Right lobe of liver (tissue), 6 donors: ENCODE data around the gene GBE1. TPM values are rescaled to one million over a fixed set of nuclear protein-coding genes. Genes with fewer than 3 reads are reported as not detected.

Experiments
- ATAC-seq, 4 donors: fragments of 200-7000 bp; cut with Tn5 transposase; one replicate each; pipeline ENCODE4 v1.9.1; 2020; ENCODE audit warnings: mild to moderate bottlenecking in 4 of 4, moderate library complexity in 4 of 4
- DNase-seq, 3 donors: peaks; one replicate each; pipeline ENCODE4 v3.0.0-alpha.2; 2020
- H3K27ac ChIP-seq, 3 donors: fragments of 200-600 bp; one replicate each; pipeline ENCODE4 v1.8.0; 2022
- H3K27me3 ChIP-seq, 2 donors: fragments of 200-600 bp; one replicate each; pipeline ENCODE4 v1.8.0; 2022
- H3K36me3 ChIP-seq, 4 donors: fragments of 200-600 bp; sonication (generic) in 1 of 4; one replicate each; pipeline versions ENCODE4 v1.5.1 to v1.8.0; 2017 to 2022; ENCODE audit warnings: control low read depth in 1 of 4
- H3K4me1 ChIP-seq, 4 donors: fragments of 200-600 bp; sonication (generic) in 1 of 4; one replicate each; pipeline versions ENCODE4 v1.5.1 to v1.8.0; 2017 to 2022; ENCODE audit warnings: control low read depth in 1 of 4
- H3K4me3 ChIP-seq, 3 donors: fragments of 200-600 bp; one replicate each; pipeline ENCODE4 v1.8.0; 2022
- H3K9me3 ChIP-seq, 4 donors: fragments of 200-600 bp; sonication (generic) in 1 of 4; one replicate each; pipeline versions ENCODE4 v1.5.1 to v1.8.0; 2017 to 2022; ENCODE audit warnings: control low read depth in 1 of 4
- CTCF ChIP-seq, 4 donors: fragments of 200-600 bp in 3 of 4; fragments of 450-650 bp in 1 of 4; IDR thresholded peaks; one replicate each; pipeline versions ENCODE4 v1.5.1 to v1.8.0; 2016 to 2022; ENCODE audit warnings: antibody characterized with exemption in 4 of 4, mild to moderate bottlenecking in 2 of 4
- POLR2A ChIP-seq: fragments of 450-650 bp; IDR thresholded peaks from one replicate; pipeline ENCODE4 v1.6.1; 2017; ENCODE audit warnings: antibody characterized with exemption, mild to moderate bottlenecking
- WGBS: methylation state at CpG from one replicate; pipeline ENCODE4 v1.1.6; 2018; ENCODE audit warnings: low coverage, low lambda C conversion rate; ENCODE audit not compliant: insufficient coverage; ENCODE audit errors: missing lambda C conversion rate; 5-methylcytosine and 5-hydroxymethylcytosine counted together
- intact Hi-C, 2 donors: fragments of 100-400 bp; cut with DNase I; formaldehyde crosslinking; loops; one replicate each; pipeline versions ENCODE4 v1.11.2 to v1.14.1; 2022
- total RNA-seq, 6 experiments: library from RNA; depleted of rRNA in 2 of 6; stranded (reverse); fragments of >200 nt in 2 of 6; fragmentation: NEBNext Ultra II Directional in 3 of 6; extraction: Animal tissue kit (Norgen Biotek cat#: 25700) in 3 of 6; gene quantifications; one replicate each; pipeline versions ENCODE4 v1.1.0 to v1.2.4, GENCODE V29; 2016 to 2023
- donor health status: DM: no; HTN: yes; CAD: no.
- donor health status: DM: no; HTN: no; CAD: no.
- donor health status: DM: no; HTN: no; CAD: no.
- donor health status: DM: no; HTN: yes; CAD: no.
- donor health status: DM: no; HTN: yes; CAD: no.

The GBE1 gene
- total RNA-seq, 6 experiments from 2014 or later = 27.3 to 66.0 (median 57.3) TPM

DNA sequence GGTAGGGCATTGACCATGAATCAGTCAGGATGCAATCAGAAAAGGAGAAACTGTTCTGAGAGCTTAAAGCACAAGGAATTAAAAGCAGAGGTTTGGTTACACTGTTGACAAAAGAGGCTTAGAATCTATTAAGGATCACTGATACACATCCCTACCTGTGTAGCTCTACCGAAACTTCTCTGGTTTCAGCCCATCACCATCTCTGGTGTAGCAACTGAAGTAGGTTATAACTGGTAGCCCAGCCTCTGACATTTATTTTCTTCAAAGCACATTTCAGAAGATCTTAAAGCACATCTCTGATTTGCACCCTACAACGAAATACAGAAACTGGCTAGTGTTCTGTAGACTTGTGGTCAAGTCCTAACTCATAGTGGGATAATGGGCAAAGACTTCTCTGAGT, 283.7 kb downstream of the GBE1 start:
- intact Hi-C loops = no loop called here
- H3K4me3 ChIP-seq = no peak overlapping the region
- 79% methylated on average over 2 of the region's 2 CpGs for WGBS
- no peaks in the 10 kb centered on the region for H3K27me3 ChIP-seq
- H3K9me3 ChIP-seq = no peaks in the 10 kb centered on the region
- H3K27ac ChIP-seq = no peak overlapping the region
- ATAC-seq = no peak
- no peaks in the 10 kb centered on the region for H3K4me1 ChIP-seq
- TF ChIP-seq POLR2A (no peak), CTCF (IDR thresholded peaks at IDR 0.05) (no peak)
- no peaks in the 10 kb centered on the region for H3K36me3 ChIP-seq
- no peak for DNase-seq

- intact Hi-C loops = no loop called here
- Histone ChIP-seq H3K36me3 (no peaks in the 10 kb centered on the region), H3K27ac (no peak overlapping the region), H3K27me3 (no peaks in the 10 kb centered on the region), H3K9me3 (no peaks in the 10 kb centered on the region), H3K4me1 (no peaks in the 10 kb centered on the region), H3K4me3 (no peak overlapping the region)
- no peak for TF ChIP-seq CTCF (IDR thresholded peaks at IDR 0.05)
- no peak for TF ChIP-seq POLR2A
- DNase-seq = no peak
- no peak for ATAC-seq
- WGBS = 44% methylated on average over 4 of the region's 4 CpGs
Measured at GRCh38 chr3:81476692-81477091, 284.8 kb downstream of the GBE1 start.

DNA sequence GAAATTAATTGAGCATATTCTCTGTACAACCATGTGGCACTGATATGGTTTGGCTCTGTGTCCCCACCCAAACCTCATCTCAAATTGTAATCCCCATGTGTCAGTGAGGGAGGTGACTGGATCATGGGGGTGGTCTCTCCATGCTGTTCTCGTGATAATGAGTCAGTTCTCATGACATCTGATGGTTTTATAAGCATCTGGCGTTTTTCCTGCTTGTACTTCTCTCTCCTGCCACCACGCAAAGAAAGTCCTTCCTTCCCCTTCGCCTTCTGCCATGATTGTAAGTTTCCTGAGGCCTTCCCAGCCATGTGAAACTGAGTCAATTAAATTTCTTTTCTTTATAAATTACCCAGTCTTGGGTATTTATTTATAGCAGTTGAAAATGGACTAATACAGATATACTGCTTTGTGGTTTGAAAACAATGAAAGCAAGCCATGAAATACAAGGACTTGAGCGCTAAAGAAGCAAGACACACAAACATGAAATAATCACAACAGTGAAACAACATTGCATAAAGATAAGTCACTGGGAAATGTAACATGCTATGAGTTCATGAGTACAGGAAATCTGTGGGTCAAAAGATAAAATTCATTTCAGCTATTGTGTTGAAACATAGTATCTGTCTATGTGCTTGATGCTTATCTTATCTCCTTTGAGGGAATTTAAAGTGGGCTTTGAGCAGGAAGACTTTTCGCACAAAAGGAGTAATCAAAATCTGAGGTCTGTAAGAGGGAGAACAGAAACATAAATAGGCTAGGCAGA, 288.7 kb downstream of the GBE1 start:
- TF ChIP-seq CTCF (IDR thresholded peaks at IDR 0.05) = no peak
- no peak for TF ChIP-seq POLR2A
- intact Hi-C loops = no loop called here

GRCh38 chr3:81470524-81471278, 290.7 kb downstream of the GBE1 start:
- Histone ChIP-seq H3K27me3 (no peaks in the 10 kb centered on the region), H3K4me1 (no peaks in the 10 kb centered on the region), H3K4me3 (no peak overlapping the region), H3K36me3 (no peaks in the 10 kb centered on the region), H3K9me3 (no peaks in the 10 kb centered on the region), H3K27ac (no peak overlapping the region)
- DNase-seq (no peak), ATAC-seq (no peak)
- WGBS = 77% methylated on average over 3 of the region's 3 CpGs
- intact Hi-C loops = no loop called here
- TF ChIP-seq POLR2A (no peak), CTCF (IDR thresholded peaks at IDR 0.05) (no peak)

More for the DNA sequence above, 288.7 kb downstream of the GBE1 start:
- Histone ChIP-seq H3K9me3 (no peaks in the 10 kb centered on the region), H3K36me3 (no peaks in the 10 kb centered on the region), H3K27ac (no peak overlapping the region), H3K27me3 (no peaks in the 10 kb centered on the region), H3K4me1 (no peaks in the 10 kb centered on the region), H3K4me3 (no peak overlapping the region)
- ATAC-seq (no peak), DNase-seq (no peak)
- 57% methylated on average over 6 of the region's 6 CpGs for WGBS
